Sigmoid colon (tissue), 7 donors: ENCODE data around the gene HVCN1. TPM values are rescaled to one million over a fixed set of nuclear protein-coding genes. Genes with fewer than 3 reads are reported as not detected.
"Not testable (repeated sequence)": the region's sequence is repeated elsewhere in the genome, so short reads cannot be mapped to it uniquely, and the experiment has no call there.

Experiments used
- DNase-seq: peaks from one replicate; pipeline ENCODE4 v3.0.0-alpha.2; 2019
- H3K27ac ChIP-seq, 4 donors: fragments of 200-600 bp; sonication (generic); one replicate each; pipeline ENCODE4 v1.5.1; 2016 to 2019; ENCODE audit warnings: mild to moderate bottlenecking in 1 of 4
- H3K27me3 ChIP-seq, 3 donors: fragments of 200-600 bp; sonication (generic); one replicate each; pipeline ENCODE4 v1.5.1; 2019; ENCODE audit warnings: mild to moderate bottlenecking in 1 of 3
- H3K36me3 ChIP-seq, 4 donors: fragments of 200-600 bp; sonication (generic); one replicate each; pipeline ENCODE4 v1.5.1; 2016 to 2019
- H3K4me1 ChIP-seq, 4 donors: fragments of 200-600 bp; sonication (generic); one replicate each; pipeline ENCODE4 v1.5.1; 2017 to 2019
- H3K4me3 ChIP-seq, 4 donors: fragments of 200-600 bp; sonication (generic); one replicate each; pipeline ENCODE4 v1.5.1; 2017 to 2019; ENCODE audit warnings: mild to moderate bottlenecking in 2 of 4, moderate library complexity in 1 of 4
- H3K9me3 ChIP-seq, 4 donors: fragments of 200-600 bp in 3 of 4; sonication (generic) in 3 of 4; one replicate each; pipeline versions ENCODE4 v1.5.1 to v1.6.1; 2013 to 2019
- EP300 ChIP-seq, 4 donors: sonication (generic); formaldehyde crosslinking; IDR thresholded peaks; one replicate each; pipeline ENCODE4 v1.6.1; 2017; ENCODE audit warnings: antibody characterized with exemption in 4 of 4
- POLR2A ChIP-seq, 2 donors: fragments of 450-650 bp; IDR thresholded peaks; one replicate each; pipeline ENCODE4 v1.6.1; 2016; ENCODE audit warnings: antibody characterized with exemption in 2 of 2, mild to moderate bottlenecking in 2 of 2, moderate library complexity in 2 of 2
- POLR2AphosphoS5 ChIP-seq, 4 donors: sonication (generic); formaldehyde crosslinking; IDR thresholded peaks; one replicate each; pipeline ENCODE4 v1.6.1; 2017; ENCODE audit warnings: antibody characterized with exemption in 4 of 4
- WGBS, 2 donors: extraction: QIAGEN DNeasy Blood & Tissue Kit; methylation state at CpG; one replicate each; pipeline ENCODE4 v1.1.7; 2013; 5-methylcytosine and 5-hydroxymethylcytosine counted together
- intact Hi-C: fragments of 100-400 bp; cut with DNase I; formaldehyde crosslinking; loops from one replicate; pipeline ENCODE4 v1.15.1; 2023
- polyA plus RNA-seq, 3 donors: library from polyadenylated mRNA; stranded (reverse); fragments of 200-250 nt; gene quantifications; one replicate each; pipeline ENCODE4 v1.2.3, GENCODE V29; 2013
- total RNA-seq, 4 donors: library from RNA; depleted of rRNA; stranded (reverse); fragments of >200 nt; gene quantifications; one replicate each; pipeline ENCODE4 v1.1.0, GENCODE V29; 2016
- TF ChIP-seq, protein P1 (sequence below), 4 experiments: fragments of 450-650 bp in 3 of 4; fragments of 200-600 bp in 1 of 4; IDR thresholded peaks; one replicate each; pipeline ENCODE4 v1.5.1; 2016 to 2019; ENCODE audit warnings: antibody characterized with exemption in 4 of 4, mild to moderate bottlenecking in 3 of 4, moderate library complexity in 2 of 4
- donor health status: healthy with polysubstance abuse.
- donor health status: Bipolar disorder and iron deficiency.
- donor health status: healthy.

The HVCN1 gene
- total and polyA plus RNA-seq, 7 donors, result 1.8 to 26.3 (median 5.7) TPM

DNA sequence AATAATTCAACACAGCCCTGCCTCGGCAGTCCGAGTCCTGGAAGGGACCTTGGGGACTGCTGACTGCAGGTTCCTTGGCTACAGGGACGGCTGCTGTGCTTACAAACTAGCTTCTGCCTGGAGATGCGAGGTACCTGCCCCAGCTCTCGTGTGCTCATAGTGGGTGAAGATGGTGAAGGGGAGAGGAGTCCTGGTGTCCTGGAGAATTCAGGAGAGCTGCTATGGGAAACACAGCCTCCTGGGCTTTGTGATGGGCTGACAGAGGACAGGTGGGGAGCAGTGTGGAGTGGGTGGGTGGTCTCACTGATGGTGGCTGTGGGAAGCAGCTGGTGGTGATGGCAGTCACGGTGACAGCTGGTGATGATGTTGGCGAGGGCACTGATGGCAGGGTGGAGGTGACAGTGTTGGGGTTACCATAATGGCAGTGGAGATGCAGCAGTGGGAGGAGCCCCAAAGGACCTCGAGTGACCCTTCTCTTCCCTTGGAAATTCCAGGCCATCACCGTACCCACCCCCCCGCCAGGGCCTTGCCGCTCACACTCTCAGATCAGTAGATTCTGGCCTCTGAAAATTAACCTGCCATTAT is 32.8 kb downstream of the HVCN1 start:
- H3K4me1 ChIP-seq, result no peaks in the 10 kb centered on the region
- no peak overlapping the region for H3K4me3 ChIP-seq
- no peak overlapping the region for H3K27ac ChIP-seq
- no peaks in the 10 kb centered on the region for H3K27me3 ChIP-seq
- DNase-seq, result no peak
- TF ChIP-seq EP300 (IDR thresholded peaks at IDR 0.05) (no peak), POLR2AphosphoS5 (IDR thresholded peaks at IDR 0.05) (no peak), POLR2A (IDR thresholded peaks at IDR 0.05) (no peak)
- TF ChIP-seq, protein P1, sequence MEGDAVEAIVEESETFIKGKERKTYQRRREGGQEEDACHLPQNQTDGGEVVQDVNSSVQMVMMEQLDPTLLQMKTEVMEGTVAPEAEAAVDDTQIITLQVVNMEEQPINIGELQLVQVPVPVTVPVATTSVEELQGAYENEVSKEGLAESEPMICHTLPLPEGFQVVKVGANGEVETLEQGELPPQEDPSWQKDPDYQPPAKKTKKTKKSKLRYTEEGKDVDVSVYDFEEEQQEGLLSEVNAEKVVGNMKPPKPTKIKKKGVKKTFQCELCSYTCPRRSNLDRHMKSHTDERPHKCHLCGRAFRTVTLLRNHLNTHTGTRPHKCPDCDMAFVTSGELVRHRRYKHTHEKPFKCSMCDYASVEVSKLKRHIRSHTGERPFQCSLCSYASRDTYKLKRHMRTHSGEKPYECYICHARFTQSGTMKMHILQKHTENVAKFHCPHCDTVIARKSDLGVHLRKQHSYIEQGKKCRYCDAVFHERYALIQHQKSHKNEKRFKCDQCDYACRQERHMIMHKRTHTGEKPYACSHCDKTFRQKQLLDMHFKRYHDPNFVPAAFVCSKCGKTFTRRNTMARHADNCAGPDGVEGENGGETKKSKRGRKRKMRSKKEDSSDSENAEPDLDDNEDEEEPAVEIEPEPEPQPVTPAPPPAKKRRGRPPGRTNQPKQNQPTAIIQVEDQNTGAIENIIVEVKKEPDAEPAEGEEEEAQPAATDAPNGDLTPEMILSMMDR (IDR thresholded peaks at IDR 0.05), result no peak
- WGBS, 2 donors, result 90% methylated on average over 11 of the region's 11 CpGs
- H3K36me3 ChIP-seq, result peaks cover 0 to 21% (median 0%) of the 10 kb centered on the region in 4 donors
- intact Hi-C loops, result no loop called here
- H3K9me3 ChIP-seq, result no peaks in the 10 kb centered on the region

DNA sequence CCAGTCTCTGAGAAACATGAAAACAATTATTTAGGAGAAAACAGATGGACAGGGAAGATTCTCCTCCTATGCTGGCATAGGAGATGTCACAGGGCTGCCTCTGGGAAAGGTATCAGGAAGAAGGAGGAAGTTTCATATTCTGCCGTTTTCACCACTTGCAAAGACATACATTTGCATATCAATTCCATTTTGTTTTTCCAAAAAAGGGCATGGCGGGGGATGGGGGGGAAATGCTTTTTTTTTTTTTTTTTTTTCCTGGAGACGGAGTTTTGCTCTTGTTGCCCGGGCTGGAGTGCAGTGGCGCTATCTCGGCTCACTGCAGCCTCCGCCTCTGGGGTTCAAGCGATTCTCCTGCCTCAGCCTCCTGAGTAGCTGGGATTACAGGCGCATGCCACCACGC is 34.7 kb downstream of the HVCN1 start:
- WGBS, 2 donors, result 90% methylated on average over 10 of the region's 10 CpGs
- intact Hi-C loops, H3K27me3 ChIP-seq, H3K27ac ChIP-seq, H3K4me1 ChIP-seq, H3K4me3 ChIP-seq, DNase-seq, H3K9me3 ChIP-seq: not testable (repeated sequence)
- peaks cover 0 to 40% (median under 1%) of the 10 kb centered on the region in 4 donors for H3K36me3 ChIP-seq

DNA sequence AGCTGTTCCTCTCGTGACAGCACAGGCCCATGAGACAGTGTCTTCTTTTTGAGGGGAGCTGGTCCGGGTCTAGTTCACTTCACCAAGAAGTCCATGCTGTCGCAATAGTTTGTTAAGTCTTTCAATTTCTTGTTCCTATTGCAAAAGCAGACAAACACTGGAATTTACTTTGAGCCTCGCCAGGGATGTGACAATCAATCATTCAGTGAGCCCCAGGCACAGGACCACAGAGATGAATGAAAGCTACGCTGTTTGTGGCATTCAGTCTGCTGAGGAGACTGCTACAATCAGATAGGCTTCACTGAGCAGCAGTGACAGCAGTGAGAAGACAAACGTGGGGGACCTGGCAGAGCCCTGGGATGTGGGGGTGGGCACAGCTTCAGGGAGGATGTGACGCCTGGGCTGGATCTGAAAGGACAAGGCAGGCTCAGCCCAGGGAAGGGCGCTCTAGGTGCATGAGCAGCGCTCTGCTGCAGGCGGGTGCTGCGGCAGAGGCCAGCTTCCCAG is 39.5 kb downstream of the HVCN1 start:
- no peak for TF ChIP-seq POLR2AphosphoS5 (IDR thresholded peaks at IDR 0.05)
- no peak for TF ChIP-seq POLR2A (IDR thresholded peaks at IDR 0.05)
- no peak for TF ChIP-seq EP300 (IDR thresholded peaks at IDR 0.05)
- TF ChIP-seq, protein P1 (IDR thresholded peaks at IDR 0.05), result no peak
- 81 to 91% methylated on average over 11 of the region's 11 CpGs for WGBS, 2 donors
- intact Hi-C loops, result no loop called here
- no peak for DNase-seq
- Histone ChIP-seq H3K27me3 (no peaks in the 10 kb centered on the region), H3K27ac (no peak overlapping the region), H3K9me3 (no peaks in the 10 kb centered on the region), H3K36me3 (peaks cover 9 to 72% (median 26%) of the 10 kb centered on the region in 4 donors), H3K4me3 (no peak overlapping the region), H3K4me1 (no peaks in the 10 kb centered on the region)

DNA sequence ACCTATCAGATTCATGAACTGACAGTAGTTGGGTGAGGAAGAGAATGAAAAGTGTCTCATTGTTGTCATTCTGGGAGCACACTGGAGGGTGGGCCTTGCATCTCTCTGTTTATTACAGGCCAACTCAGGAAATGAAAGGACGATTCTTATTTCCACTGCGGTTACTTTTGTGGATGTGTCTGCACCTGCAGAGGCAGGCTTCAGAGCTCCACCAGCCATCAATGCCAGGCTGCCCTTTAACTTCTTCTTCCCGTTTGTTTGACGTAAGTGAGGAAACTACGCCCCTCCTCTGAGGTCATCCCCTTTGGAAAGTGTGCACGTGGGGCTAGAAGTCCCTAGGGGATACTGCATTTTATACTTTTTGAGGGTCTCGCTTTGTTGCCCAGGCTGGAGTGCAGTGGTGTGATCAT is 41.3 kb downstream of the HVCN1 start:
- Histone ChIP-seq H3K36me3 (peaks cover 9 to 72% (median 26%) of the 10 kb centered on the region in 4 donors), H3K9me3 (no peaks in the 10 kb centered on the region), H3K4me3 (no peak overlapping the region), H3K27ac (no peak overlapping the region), H3K27me3 (no peaks in the 10 kb centered on the region), H3K4me1 (no peaks in the 10 kb centered on the region)
- 56 to 86% methylated on average over 7 of the region's 7 CpGs for WGBS, 2 donors
- intact Hi-C loops, result no loop called here
- DNase-seq, result no peak
- TF ChIP-seq, protein P1 (IDR thresholded peaks at IDR 0.05), result no peak
- TF ChIP-seq POLR2A (IDR thresholded peaks at IDR 0.05) (no peak), POLR2AphosphoS5 (IDR thresholded peaks at IDR 0.05) (no peak), EP300 (IDR thresholded peaks at IDR 0.05) (no peak)

DNA sequence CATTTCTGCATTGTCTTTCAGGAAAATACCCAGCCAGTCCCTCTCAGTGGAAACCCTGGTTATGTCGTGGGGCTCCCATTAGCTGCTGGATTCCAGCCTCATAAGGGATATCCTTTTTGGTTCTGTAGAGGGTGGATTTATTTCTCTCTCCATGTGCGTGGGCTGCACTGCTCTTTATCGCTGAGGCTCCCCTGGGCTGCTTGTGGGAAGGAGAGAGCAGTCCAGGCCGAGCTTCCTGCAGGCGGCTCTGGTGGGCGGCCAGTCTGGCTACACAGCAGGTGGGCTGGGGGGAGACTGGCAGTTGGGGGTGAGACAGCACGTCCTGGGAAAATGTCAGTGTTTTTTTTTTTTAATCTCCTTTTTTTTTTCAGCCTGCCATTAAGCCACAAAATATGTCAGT is 47.4 kb downstream of the HVCN1 start:
- Histone ChIP-seq H3K9me3 (no peaks in the 10 kb centered on the region), H3K27ac (peak overlapping the region in 1 of 4 donors; percentile 51), H3K4me3 (no peak overlapping the region), H3K27me3 (no peaks in the 10 kb centered on the region), H3K4me1 (peaks cover 0 to 33% (median 15%) of the 10 kb centered on the region in 4 donors), H3K36me3 (peaks cover 0 to 18% (median 7%) of the 10 kb centered on the region in 4 donors)
- intact Hi-C loops, result no loop called here
- WGBS, 2 donors, result 52 to 85% methylated on average over 7 of the region's 7 CpGs
- no peak for DNase-seq
- TF ChIP-seq, protein P1 (IDR thresholded peaks at IDR 0.05), result no peak
- no peak for TF ChIP-seq EP300 (IDR thresholded peaks at IDR 0.05)
- TF ChIP-seq POLR2AphosphoS5 (IDR thresholded peaks at IDR 0.05), result no peak
- TF ChIP-seq POLR2A (IDR thresholded peaks at IDR 0.05), result no peak
